ENCODE results near the gene CACNG1.
"Not testable (repeated sequence)": the region's sequence is repeated elsewhere in the genome, so short reads cannot be mapped to it uniquely, and the experiment has no call there.

CACNG1 gene

GRCh38 chr17:67026341-67026740, 18.0 kb upstream of the CACNG1 start:
- DNase-seq: no peak

GRCh38 chr17:67027031-67027628, 17.2 kb upstream of the CACNG1 start:
- DNase-seq: no peak

GRCh38 chr17:67030641-67031040, 13.7 kb upstream of the CACNG1 start:
- DNase-seq: no peak

- DNase-seq: no peak
These were observed 12.0 kb upstream of the CACNG1 start for GRCh38 chr17:67032382-67032781.

- DNase-seq: no peak
These were observed 11.4 kb upstream of the CACNG1 start for GRCh38 chr17:67032985-67033384.

- DNase-seq: no peak
These were observed 10.7 kb upstream of the CACNG1 start for GRCh38 chr17:67033613-67034012.

GRCh38 chr17:67035131-67036083, 8.9 kb upstream of the CACNG1 start:
- no peak for DNase-seq

- no peak for DNase-seq
These were observed 5.4 kb upstream of the CACNG1 start for GRCh38 chr17:67038861-67039365.

GRCh38 chr17:67040652-67041051, 3.7 kb upstream of the CACNG1 start:
- DNase-seq: no peak

- DNase-seq: not testable (repeated sequence)
These were observed 3.2 kb upstream of the CACNG1 start for GRCh38 chr17:67041119-67041518.

GRCh38 chr17:67041531-67041930, 2.8 kb upstream of the CACNG1 start:
- DNase-seq: no peak

GRCh38 chr17:67041941-67042899, 2.1 kb upstream of the CACNG1 start:
- no peak for DNase-seq

GRCh38 chr17:67043283-67043682, 1.1 kb upstream of the CACNG1 start:
- no peak for DNase-seq

GRCh38 chr17:67044940-67045339, 586 bp downstream of the CACNG1 start:
- no peak for DNase-seq

- no peak for DNase-seq
These were observed 2.0 kb downstream of the CACNG1 start for GRCh38 chr17:67046398-67046797.

- DNase-seq: no peak
These were observed 3.0 kb downstream of the CACNG1 start for GRCh38 chr17:67047382-67047781.

GRCh38 chr17:67049025-67049739, 4.8 kb downstream of the CACNG1 start:
- DNase-seq: no peak

- DNase-seq: no peak
These were observed 5.7 kb downstream of the CACNG1 start for GRCh38 chr17:67050066-67050465.

GRCh38 chr17:67050471-67051154, 6.3 kb downstream of the CACNG1 start:
- no peak for DNase-seq

- no peak for DNase-seq
These were observed 6.8 kb downstream of the CACNG1 start for GRCh38 chr17:67051155-67051538.

- DNase-seq: no peak
These were observed 7.5 kb downstream of the CACNG1 start for GRCh38 chr17:67051837-67052236.

All from NCI-H187 treated with DMSO at 0.1 percent for 48 hours (cell line).